Neural cell (in vitro differentiated cells): ENCODE results near the gene CPXM1. TPM values are rescaled to one million over a fixed set of nuclear protein-coding genes. Genes with fewer than 3 reads are reported as not detected.

Experiments
- H2AFZ ChIP-seq: fragments of 200-600, 300-800 bp; sonication (generic), shearing (Covaris generic); 2 replicates; pipeline ENCODE4 v1.6.0; 2014; ENCODE audit warnings: low read depth, mild to moderate bottlenecking, antibody characterized with exemption, low read length, moderate library complexity
- H3F3A ChIP-seq: fragments of 200-600 bp; shearing (Covaris generic); 2 replicates; pipeline ENCODE4 v1.6.1; 2016; ENCODE audit warnings: mild to moderate bottlenecking, moderate library complexity, mixed read lengths, antibody characterized with exemption, low read length; ENCODE audit not compliant: insufficient read depth, poor library complexity, severe bottlenecking
- H3K27ac ChIP-seq: fragments of 200-600, 300-800 bp; sonication (generic), shearing (Covaris generic); 2 replicates; pipeline ENCODE4 v1.5.1; 2014; ENCODE audit warnings: mild to moderate bottlenecking, low read length, moderate library complexity
- H3K27me3 ChIP-seq: fragments of 300-800, 200-600 bp; sonication (generic), shearing (Covaris generic); 2 replicates; pipeline ENCODE4 v1.6.0; 2014; ENCODE audit warnings: mild to moderate bottlenecking, low read depth, low read length, moderate library complexity; ENCODE audit not compliant: insufficient read depth
- H3K36me3 ChIP-seq: fragments of 300-800, 200-600 bp; sonication (generic), shearing (Covaris generic); 2 replicates; pipeline ENCODE4 v1.5.1; 2014; ENCODE audit warnings: mild to moderate bottlenecking, antibody characterized with exemption, low read length, moderate library complexity; ENCODE audit not compliant: insufficient read depth
- H3K4me2 ChIP-seq: fragments of 300-800, 200-600 bp; sonication (generic), shearing (Covaris generic); 2 replicates; pipeline ENCODE4 v1.6.0; 2014; ENCODE audit warnings: mild to moderate bottlenecking, low read length
- H3K4me3 ChIP-seq: fragments of 300-800, 200-600 bp; sonication (generic), shearing (Covaris generic); 2 replicates; pipeline ENCODE4 v1.5.1; 2014; ENCODE audit warnings: mild to moderate bottlenecking, low read length, moderate library complexity
- H3K79me2 ChIP-seq: fragments of 200-600 bp; shearing (Covaris generic); replicated peaks from 2 replicates; pipeline ENCODE4 v1.6.0; 2014; ENCODE audit warnings: mild to moderate bottlenecking, low read length, moderate library complexity; ENCODE audit not compliant: insufficient read depth
- H3K9ac ChIP-seq: fragments of 300-800, 200-600 bp; sonication (generic), shearing (Covaris generic); 2 replicates; pipeline ENCODE4 v1.6.1; 2016; ENCODE audit warnings: mild to moderate bottlenecking, low read length, mixed read lengths
- H3K9me2 ChIP-seq: fragments of 200-600 bp; shearing (Covaris generic); 2 replicates; pipeline ENCODE4 v1.6.1; 2016; ENCODE audit warnings: mild to moderate bottlenecking, low read length, mixed read lengths; ENCODE audit not compliant: insufficient read depth
- H3K9me3 ChIP-seq: fragments of 200-600, 300-800 bp; sonication (generic), shearing (Covaris generic); 2 replicates; pipeline ENCODE4 v1.6.1; 2016; ENCODE audit warnings: mild to moderate bottlenecking, mixed run types, low read length, moderate library complexity, mixed read lengths
- H4K20me1 ChIP-seq: fragments of 200-600 bp; shearing (Covaris generic); 2 replicates; pipeline ENCODE4 v1.6.1; 2016; ENCODE audit warnings: mild to moderate bottlenecking, mixed run types; ENCODE audit not compliant: insufficient read depth
- CTCF ChIP-seq: fragments of 450-650 bp; IDR thresholded peaks from 2 replicates; pipeline ENCODE4 v1.5.1; 2014; ENCODE audit warnings: antibody characterized with exemption, mild to moderate bottlenecking, moderate library complexity; ENCODE audit not compliant: poor library complexity, severe bottlenecking
- EP300 ChIP-seq: fragments of 450-650 bp; conservative IDR thresholded peaks from 2 replicates; pipeline ENCODE4 v1.6.1; 2014; ENCODE audit warnings: antibody characterized with exemption, mild to moderate bottlenecking, moderate library complexity; ENCODE audit not compliant: poor library complexity, severe bottlenecking
- EZH2 ChIP-seq: fragments of 200-600, 300-800 bp; shearing (Covaris generic), sonication (generic); IDR thresholded peaks from 2 replicates; pipeline ENCODE4 v1.6.1; 2014; ENCODE audit warnings: antibody characterized with exemption, low read length, borderline replicate concordance, mild to moderate bottlenecking; ENCODE audit not compliant: insufficient read depth, poor library complexity, severe bottlenecking
- MXI1 ChIP-seq: fragments of 450-650 bp; conservative IDR thresholded peaks from 2 replicates; pipeline ENCODE4 v1.6.1; 2014; ENCODE audit warnings: antibody characterized with exemption, mild to moderate bottlenecking; ENCODE audit not compliant: poor library complexity, severe bottlenecking
- POLR2AphosphoS5 ChIP-seq: IDR thresholded peaks from 2 replicates; pipeline ENCODE4 v1.6.1; 2012
- RAD21 ChIP-seq: fragments of 450-650 bp; conservative IDR thresholded peaks from 2 replicates; pipeline ENCODE4 v1.6.1; 2014; ENCODE audit warnings: antibody characterized with exemption, mild to moderate bottlenecking, moderate library complexity
- REST ChIP-seq: IDR thresholded peaks from 2 replicates; pipeline ENCODE4 v1.6.1; 2012; ENCODE audit warnings: borderline replicate concordance
- SMC3 ChIP-seq: fragments of 450-650 bp; conservative IDR thresholded peaks from 2 replicates; pipeline ENCODE4 v1.6.1; 2014; ENCODE audit warnings: antibody characterized with exemption, mild to moderate bottlenecking, moderate library complexity; ENCODE audit not compliant: poor library complexity
- TAF1 ChIP-seq: IDR thresholded peaks from 2 replicates; pipeline ENCODE4 v1.6.1; 2012; ENCODE audit warnings: low read depth
- polyA plus RNA-seq: library from polyadenylated mRNA; depleted of rRNA; stranded (reverse); fragments of >200 nt; gene quantifications from 2 replicates; pipeline ENCODE4 v1.2.3, GENCODE V29; 2014

Gene CPXM1
- polyA plus RNA-seq, 1 donor from 2014 or later, result 44.0 TPM

- Histone ChIP-seq H3K4me3 (peak overlapping the region; percentile 97), H3K9ac (no peak overlapping the region), H3K79me2 (peaks cover 3% of the 10 kb centered on the region), H3K9me3 (no peaks in the 10 kb centered on the region), H3K27ac (no peak overlapping the region), H3K9me2 (no peaks in the 10 kb centered on the region), H3K36me3 (no peaks in the 10 kb centered on the region), H3K4me2 (no peak overlapping the region), H3F3A (no peaks in the 10 kb centered on the region), H3K27me3 (no peaks in the 10 kb centered on the region), H4K20me1 (no peaks in the 10 kb centered on the region), H2AFZ (no peak overlapping the region)
- TF ChIP-seq EZH2 (no peak), RAD21 (no peak), POLR2AphosphoS5 (no peak), TAF1 (no peak), SMC3 (no peak), MXI1 (no peak), CTCF (no peak), EP300 (no peak), REST (no peak)
Observed at GRCh38 chr20:2838847-2839671, 38.6 kb upstream of the CPXM1 start.

GRCh38 chr20:2838170-2838797 lies 37.9 kb upstream of the CPXM1 start:
- Histone ChIP-seq H3K9ac (no peak overlapping the region), H3K9me3 (no peaks in the 10 kb centered on the region), H3F3A (no peaks in the 10 kb centered on the region), H3K4me3 (no peak overlapping the region), H3K27ac (no peak overlapping the region), H3K9me2 (no peaks in the 10 kb centered on the region), H3K4me2 (no peak overlapping the region), H3K79me2 (peaks cover 3% of the 10 kb centered on the region), H4K20me1 (no peaks in the 10 kb centered on the region), H2AFZ (no peak overlapping the region), H3K27me3 (no peaks in the 10 kb centered on the region), H3K36me3 (no peaks in the 10 kb centered on the region)
- no peak for TF ChIP-seq SMC3
- TF ChIP-seq EP300, result no peak
- no peak for TF ChIP-seq TAF1
- no peak for TF ChIP-seq MXI1
- TF ChIP-seq RAD21, result no peak
- no peak for TF ChIP-seq EZH2
- no peak for TF ChIP-seq POLR2AphosphoS5
- TF ChIP-seq REST, result no peak
- TF ChIP-seq CTCF, result no peak
